MM.1S (cell line): Measurements from ENCODE around the gene PLCB1.

ENCODE experiments used
- CTCF ChIP-seq: fragments of 300-600 bp; sonication (generic); IDR thresholded peaks from 2 replicates; pipeline ENCODE4 v1.5.1; 2016; ENCODE audit warnings: antibody characterized with exemption, low read length, mixed read lengths
- EZH2 ChIP-seq: fragments of 300-600 bp; sonication (generic); optimal IDR thresholded peaks from 2 replicates; pipeline ENCODE3; 2017; ENCODE audit warnings: low read depth, mild to moderate bottlenecking, antibody characterized with exemption, low read length, mixed read lengths
- EZH2phosphoT487 ChIP-seq: fragments of 300-600 bp; sonication (generic); IDR thresholded peaks from 2 replicates; pipeline ENCODE4 v1.6.1; 2018; ENCODE audit warnings: antibody characterized with exemption, low read length

- TF ChIP-seq CTCF (peak; percentile 81), EZH2 (no peak), EZH2phosphoT487 (no peak)
Observed at GRCh38 chr20:8853805-8854338, 721.8 kb downstream of the PLCB1 start.
